Measurements from ENCODE around the gene AACS. TPM values are rescaled to one million over a fixed set of nuclear protein-coding genes. Genes with fewer than 3 reads are reported as not detected.

AACS gene
- total and polyA plus RNA-seq, 2 of the 13 experiments (the other 11 are each of a cell fraction or from before 2014, with no cell fraction given) = 23.3 to 28.8 TPM

DNA sequence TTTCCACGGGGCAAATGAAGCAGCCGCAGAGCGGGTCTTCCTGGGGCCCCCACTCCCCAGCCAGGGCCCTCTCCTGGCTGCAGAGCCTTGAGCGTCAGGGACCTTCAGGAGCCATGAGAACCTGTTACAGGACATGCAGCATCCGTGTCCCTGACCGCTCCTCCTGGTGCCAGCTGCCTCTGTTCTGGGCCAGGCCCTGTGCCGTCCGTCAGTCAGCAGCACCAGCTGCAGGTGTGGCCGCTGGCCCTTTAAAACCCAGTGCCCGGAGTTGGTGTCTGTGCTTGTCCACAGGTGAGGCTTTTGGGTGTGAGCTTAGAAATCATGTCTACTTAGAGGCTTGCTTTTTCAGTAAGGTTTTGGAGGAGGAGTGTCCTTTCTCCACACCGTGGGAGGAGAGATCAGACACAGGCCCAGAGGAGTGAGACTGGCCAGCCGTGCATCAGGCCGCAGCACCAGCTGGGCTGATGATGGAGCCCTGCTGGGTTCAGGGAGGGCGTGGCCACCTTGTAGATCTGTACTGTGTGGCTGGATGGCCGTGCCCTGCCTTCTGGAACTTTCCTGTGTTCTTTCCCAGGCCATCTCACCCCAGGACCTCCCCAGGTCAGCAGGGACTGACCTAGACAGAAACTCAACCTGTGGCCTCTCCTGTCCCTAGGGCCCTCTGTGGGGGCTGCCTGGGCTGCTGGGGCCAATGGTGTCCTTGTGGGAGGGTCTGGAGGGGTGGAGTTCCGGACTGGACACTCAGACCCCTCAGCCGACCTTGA, 27.1 kb downstream of the AACS start (continued):
- no peak for TF ChIP-seq ZNF878 (CRISPR knock-in tag; IDR thresholded peaks at IDR 0.05)
- TF ChIP-seq ZBTB8A (CRISPR knock-in tag; IDR thresholded peaks at IDR 0.05; ENCODE audit: borderline replicate concordance, low read depth) = no peak
- no peak for TF ChIP-seq ZNF660 (CRISPR knock-in tag; IDR thresholded peaks at IDR 0.05; ENCODE audit: borderline replicate concordance, low read depth)
- no peak for TF ChIP-seq ZNF382 (CRISPR knock-in tag; IDR thresholded peaks at IDR 0.05; ENCODE audit: borderline replicate concordance)
- TF ChIP-seq RELA (CRISPR knock-in tag; IDR thresholded peaks at IDR 0.05) = no peak
- peak; percentile 34; the same call in 1 of the 2 replicates for TF ChIP-seq ZBTB7B (CRISPR knock-in tag; IDR thresholded peaks at IDR 0.05)
- TF ChIP-seq, protein P1, sequence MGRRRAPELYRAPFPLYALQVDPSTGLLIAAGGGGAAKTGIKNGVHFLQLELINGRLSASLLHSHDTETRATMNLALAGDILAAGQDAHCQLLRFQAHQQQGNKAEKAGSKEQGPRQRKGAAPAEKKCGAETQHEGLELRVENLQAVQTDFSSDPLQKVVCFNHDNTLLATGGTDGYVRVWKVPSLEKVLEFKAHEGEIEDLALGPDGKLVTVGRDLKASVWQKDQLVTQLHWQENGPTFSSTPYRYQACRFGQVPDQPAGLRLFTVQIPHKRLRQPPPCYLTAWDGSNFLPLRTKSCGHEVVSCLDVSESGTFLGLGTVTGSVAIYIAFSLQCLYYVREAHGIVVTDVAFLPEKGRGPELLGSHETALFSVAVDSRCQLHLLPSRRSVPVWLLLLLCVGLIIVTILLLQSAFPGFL (CRISPR knock-in tag; IDR thresholded peaks at IDR 0.05) = no peak
- 0 out of 2 replicates have a peak, but pooled peaks have one; percentile 26 for TF ChIP-seq NKX3-1 (CRISPR knock-in tag; IDR thresholded peaks at IDR 0.05)
- TF ChIP-seq CEBPG (CRISPR knock-in tag; IDR thresholded peaks at IDR 0.05) = no peak
- TF ChIP-seq KDM4B (CRISPR knock-in tag; IDR thresholded peaks at IDR 0.05) = no peak
- no peak for TF ChIP-seq ZNF441 (CRISPR knock-in tag; IDR thresholded peaks at IDR 0.05; ENCODE audit: borderline replicate concordance)
- peak; percentile 43; the same call in 1 of the 2 replicates for TF ChIP-seq NR2F6 (IDR thresholded peaks at IDR 0.05)
- TF ChIP-seq NR2F6 (CRISPR knock-in tag; IDR thresholded peaks at IDR 0.05) = no peak; the same call in 1 of the 2 replicates
- peak; percentile 62 for TF ChIP-seq U2AF1 (optimal IDR thresholded peaks at IDR 0.05; ENCODE audit: low read depth, low read length)
- no peak for TF ChIP-seq MXI1 (IDR thresholded peaks at IDR 0.05; ENCODE audit: borderline replicate concordance, low read depth, low read length)
- no peak for TF ChIP-seq ZNF703 (CRISPR knock-in tag; IDR thresholded peaks at IDR 0.05; ENCODE audit: borderline replicate concordance)
- TF ChIP-seq MTA1 (CRISPR knock-in tag; IDR thresholded peaks at IDR 0.05; ENCODE audit: borderline replicate concordance) = peak; percentile 49; the same call in 1 of the 2 replicates
- no peak for TF ChIP-seq BORCS8-MEF2B (CRISPR knock-in tag; IDR thresholded peaks at IDR 0.05)
- TF ChIP-seq RNF219 (CRISPR knock-in tag; IDR thresholded peaks at IDR 0.05) = no peak
- no peak for TF ChIP-seq HMGA1 (CRISPR knock-in tag; conservative IDR thresholded peaks at IDR 0.05)
- TF ChIP-seq NRL (CRISPR knock-in tag; IDR thresholded peaks at IDR 0.05; ENCODE audit: borderline replicate concordance) = peak; percentile 63
